HG03469 (cell line): ENCODE results near the gene NFAT5.
"Not testable (repeated sequence)": the region's sequence is repeated elsewhere in the genome, so short reads cannot be mapped to it uniquely, and the experiment has no call there.

Experiments used
- ATAC-seq: cut with Tn5 transposase; IDR thresholded peaks from one replicate; pipeline ENCODE4 v1.9.1; 2021; ENCODE audit warnings: mild to moderate bottlenecking, moderate library complexity, moderate number of reproducible peaks; ENCODE audit not compliant: unreplicated experiment

The NFAT5 gene

GRCh38 chr16:69554495-69554894 is 11.3 kb upstream of the NFAT5 start:
- ATAC-seq = no peak

DNA sequence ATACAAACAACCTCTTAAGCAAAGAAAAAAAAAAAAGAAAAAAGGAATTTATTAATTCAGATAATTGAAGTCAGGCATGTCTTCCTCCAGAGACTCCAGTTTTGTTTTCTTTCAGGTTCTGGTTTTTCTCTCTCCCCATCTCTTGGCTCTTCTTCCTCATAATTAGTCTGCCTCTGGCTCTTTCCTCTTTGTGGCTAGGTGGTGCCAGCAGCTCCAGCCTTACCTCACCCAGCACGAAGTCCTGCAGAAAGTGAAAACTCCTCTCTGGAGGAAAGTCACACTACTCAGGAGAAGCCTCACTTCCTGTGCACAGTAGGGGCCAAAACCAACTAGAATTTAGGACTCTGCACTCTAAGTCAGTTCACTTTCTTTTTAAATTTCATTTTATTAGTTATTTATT is 10.3 kb upstream of the NFAT5 start:
- ATAC-seq = no peak

DNA sequence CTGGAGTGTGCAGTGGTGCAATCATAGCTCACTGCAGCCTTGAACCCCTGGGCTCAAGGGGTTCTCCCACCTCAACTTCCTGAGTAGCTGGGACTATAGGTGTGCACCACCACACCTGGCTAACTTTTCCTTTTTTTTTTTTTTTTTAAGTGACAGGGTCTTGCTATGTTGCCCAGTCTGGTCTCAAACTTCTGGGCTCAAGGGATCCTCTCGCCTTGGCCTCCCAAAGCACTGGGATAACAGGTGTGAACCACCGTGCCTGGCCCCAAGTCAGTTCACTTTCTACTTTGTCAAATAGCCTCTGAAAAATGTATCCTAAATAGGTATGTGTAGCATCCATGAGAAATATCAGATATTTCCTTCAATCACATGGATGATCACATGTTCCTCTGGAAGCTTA is 9.9 kb upstream of the NFAT5 start:
- no peak for ATAC-seq

- ATAC-seq = no peak
These were observed 6.6 kb upstream of the NFAT5 start for GRCh38 chr16:69559164-69559563.

DNA sequence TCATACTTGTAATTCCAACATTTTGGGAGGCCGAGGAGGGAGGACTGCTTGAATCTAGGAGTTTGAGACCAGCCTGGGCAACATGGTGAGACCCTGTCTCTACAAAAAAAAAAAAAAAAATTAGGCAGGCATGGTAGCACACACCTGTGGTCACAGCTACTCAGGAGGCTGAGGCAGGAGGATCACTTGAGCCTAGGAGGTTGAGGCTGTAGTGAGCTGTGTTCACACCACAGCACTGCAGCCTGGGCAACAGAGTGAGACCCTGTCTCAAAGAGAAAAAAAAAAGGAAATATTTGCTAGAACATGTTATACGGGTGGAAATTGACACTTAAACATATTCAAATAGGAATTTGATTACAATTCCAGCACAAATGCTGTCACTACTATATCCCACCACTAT is 4.4 kb upstream of the NFAT5 start:
- not testable (repeated sequence) for ATAC-seq

GRCh38 chr16:69561901-69562300 is 3.9 kb upstream of the NFAT5 start:
- no peak for ATAC-seq

DNA sequence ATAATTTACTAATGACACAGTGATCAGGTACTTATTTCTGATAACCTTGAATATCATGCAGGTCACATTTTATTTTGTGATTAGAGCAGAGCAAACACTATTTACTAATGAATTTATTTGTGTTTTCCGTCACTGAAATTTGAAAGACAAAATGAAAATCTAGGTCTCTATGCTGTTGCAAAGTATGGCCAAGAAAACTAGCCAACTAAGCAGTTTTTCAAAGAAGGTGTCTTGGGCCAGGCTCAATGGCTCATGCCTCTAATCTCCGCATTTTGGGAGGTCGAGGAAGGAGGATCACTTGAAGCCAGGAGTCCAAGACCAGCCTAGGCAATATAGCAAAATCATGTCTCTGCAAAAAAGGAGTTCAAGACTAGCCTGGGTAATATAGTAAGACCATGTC is 3.0 kb upstream of the NFAT5 start:
- ATAC-seq = no peak

DNA sequence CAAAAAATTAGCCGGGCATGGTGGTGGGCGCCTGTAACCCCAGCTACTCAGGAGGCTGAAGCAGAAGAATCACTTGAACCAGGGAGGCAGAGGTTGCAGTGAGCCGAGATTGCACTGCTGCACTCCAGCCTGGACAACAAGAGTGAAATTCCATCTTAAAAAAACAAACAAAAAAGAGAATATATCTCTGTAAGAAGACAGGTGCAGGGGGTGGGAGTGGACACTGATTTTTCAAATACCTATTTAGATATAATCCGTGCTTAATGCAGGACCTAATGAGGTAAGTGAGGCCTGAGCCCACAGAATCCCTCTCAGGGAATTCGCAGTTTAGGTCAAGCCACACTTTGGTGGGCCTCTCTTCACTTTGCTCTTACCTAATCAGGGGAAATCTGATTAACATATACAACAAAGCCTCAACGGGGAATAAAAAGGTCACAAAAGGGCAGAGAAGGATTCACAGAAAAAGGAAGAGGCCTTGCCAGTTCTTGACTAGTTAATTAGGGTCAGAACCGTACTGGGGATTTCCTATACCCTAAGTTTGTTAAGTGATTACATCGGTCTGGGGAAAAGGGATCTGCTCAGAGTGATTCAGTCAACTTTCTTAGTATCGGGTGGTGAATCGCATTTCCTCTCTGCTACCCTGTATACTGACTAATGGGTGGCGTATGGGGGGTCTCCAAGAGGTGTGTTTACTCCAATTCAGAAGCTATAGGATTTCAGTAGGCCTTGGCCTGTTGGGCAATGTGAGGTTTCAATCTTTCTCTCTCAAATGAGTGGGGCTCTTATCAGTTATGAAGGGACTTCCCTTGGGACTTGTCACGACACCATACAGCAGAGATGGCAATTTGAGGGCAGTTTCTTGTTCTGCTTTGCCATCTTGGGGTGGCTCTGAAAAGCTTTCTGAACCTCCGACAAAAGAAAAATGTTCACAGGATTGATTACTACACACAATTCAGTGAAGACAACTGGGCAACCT is 1.9 kb upstream of the NFAT5 start:
- ATAC-seq = peak; percentile 31

DNA sequence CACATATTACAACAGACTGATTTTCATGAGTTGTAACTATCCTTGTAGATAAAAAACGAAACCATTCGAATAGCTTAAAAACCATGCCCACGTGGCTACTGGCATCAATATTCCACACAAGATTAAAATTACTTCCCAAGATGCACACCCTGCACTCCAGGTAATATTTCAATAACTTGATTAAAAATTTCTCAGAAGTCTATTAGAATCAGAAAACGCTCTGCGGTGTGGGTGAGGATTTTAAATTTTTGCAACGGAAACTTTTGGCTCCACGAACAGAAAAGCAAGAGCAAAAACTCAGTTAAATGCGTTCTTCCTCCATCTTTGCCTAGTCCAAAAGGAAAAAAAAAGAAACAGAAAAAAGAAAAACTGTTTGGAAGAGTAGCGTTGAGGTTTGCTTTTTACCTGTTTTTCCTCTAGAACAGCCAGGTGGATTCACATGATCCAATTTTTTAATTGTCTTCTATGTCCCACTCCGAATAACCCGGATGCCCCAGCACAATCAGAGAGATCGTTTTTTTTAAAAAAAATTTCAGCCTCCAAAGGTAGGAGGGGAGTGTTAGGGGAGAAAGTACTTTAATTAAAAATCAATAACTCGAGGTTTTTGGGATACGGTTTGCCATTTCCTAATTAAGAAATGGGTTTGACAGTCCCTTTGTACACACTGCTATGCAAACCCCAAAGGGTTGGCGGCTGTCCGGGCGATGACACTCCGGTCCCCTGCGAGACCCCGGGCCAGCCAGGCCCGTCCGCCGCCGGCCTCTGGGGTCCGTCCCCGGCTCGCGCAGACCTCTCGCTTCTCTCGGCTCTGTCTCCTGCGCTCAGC is 708 bp upstream of the NFAT5 start:
- no peak for ATAC-seq

GRCh38 chr16:69566240-69566980 is 644 bp downstream of the NFAT5 start:
- no peak for ATAC-seq

- no peak for ATAC-seq
These were observed 1.4 kb downstream of the NFAT5 start for GRCh38 chr16:69566981-69567680.

DNA sequence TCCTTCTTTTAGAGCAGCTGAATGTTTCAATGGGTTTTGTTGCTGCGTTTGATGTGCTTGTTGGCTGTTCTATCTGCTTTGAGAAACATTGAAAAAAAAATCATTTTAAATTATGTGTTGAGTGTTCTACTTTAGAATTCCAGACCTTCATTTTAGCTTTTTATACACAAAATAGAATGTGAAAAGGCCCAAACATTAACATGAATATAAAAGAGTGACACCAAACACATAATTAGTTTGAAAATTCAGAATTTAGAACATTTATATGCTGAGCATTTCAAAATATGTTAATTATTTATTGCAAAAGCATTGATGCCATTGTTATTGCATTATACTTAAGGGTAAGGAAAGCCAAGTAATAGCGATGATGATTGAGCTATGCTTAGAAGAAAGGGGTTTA is 2.9 kb downstream of the NFAT5 start:
- ATAC-seq = no peak

- not testable (repeated sequence) for ATAC-seq
These were observed 13.0 kb downstream of the NFAT5 start for GRCh38 chr16:69578771-69579170.

DNA sequence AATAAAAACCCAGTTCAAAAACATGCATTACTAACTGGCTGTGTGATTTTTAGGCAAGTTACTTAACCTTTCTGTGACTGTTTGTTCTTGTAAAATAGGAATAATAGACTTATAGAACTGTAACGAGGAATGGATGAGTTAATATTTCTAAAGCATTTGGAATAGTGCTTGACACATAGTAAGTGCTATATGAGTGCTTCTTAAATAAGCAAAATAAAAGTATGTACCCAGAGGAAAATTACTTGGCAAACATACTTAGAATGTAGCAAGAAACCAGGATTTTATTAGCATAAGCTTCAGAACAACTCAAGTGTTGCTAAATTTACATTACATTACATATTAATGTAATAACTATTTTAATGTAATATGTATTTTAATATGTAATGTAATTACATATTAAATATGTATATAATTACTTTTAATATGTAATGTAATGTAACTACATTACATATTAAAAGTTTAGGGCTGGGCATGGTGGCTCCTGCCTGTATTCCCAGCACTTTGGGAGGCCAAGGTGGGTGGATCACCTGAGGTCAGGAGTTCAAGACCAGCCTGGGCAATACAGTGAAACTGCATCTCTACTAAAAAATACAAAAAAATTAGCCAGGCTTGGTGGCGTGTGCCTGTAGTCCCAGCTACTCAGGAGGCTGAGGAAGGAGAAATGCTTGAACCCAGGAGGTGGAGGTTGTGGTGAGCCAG is 14.2 kb downstream of the NFAT5 start:
- no peak for ATAC-seq

DNA sequence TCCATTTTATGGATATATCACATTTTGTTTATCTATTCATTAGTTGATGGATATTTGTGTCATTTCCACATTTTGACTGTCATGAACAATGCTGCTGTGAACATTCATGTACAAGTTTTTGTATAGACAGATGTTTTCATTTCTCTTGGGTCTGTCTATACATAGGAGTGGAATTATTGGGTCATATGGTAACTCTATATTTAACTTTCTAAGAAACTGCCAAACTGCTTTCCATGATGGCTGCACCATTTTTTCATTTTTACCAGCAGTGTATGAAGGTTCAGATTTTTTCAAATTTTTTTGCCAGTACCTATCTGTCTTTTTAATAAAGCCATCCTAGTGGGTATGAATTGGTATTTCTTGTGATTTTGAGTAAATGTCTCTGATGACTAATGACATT is 15.5 kb downstream of the NFAT5 start:
- ATAC-seq = no peak

- not testable (repeated sequence) for ATAC-seq
These were observed 18.7 kb downstream of the NFAT5 start for GRCh38 chr16:69584493-69584892.

DNA sequence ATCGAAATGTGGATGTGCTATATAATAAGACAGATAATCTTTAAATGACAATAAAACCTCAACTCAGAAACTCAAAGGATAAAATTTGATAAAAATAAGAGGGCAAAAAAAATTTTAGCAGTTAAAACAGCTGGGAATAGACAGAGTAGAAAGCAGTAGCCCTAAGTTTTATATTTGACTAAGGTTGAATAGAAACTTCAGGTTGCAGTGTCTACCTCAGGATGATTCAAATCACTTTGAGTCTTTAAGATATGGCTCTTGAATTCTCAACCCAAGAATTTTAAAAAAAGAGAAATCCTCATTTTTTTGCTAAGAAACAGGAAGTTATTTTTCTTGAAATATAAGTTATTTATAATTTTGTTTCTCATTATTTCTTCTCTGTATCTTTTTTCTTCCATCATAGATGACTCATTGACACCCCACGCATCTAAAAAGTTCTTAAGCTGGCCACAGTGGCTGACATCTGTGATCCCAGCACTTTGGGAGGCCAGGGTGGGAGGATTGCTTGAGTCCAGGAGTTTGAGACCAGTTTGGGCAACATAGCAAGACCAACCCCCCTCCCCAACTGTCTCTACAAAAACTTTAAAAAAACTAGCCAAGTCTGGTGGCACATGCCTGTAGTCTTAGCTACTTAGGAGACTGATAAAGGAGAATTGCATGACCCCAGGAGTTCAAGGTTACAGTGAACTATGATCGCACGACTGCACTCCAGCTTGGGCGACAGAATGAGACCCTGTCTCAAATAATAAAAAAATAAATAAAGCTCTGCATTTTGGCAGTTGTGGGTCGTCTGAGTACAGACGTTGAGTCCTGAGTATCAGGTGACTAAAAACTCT is 23.9 kb downstream of the NFAT5 start:
- no peak for ATAC-seq

- ATAC-seq = no peak
These were observed 24.8 kb downstream of the NFAT5 start for GRCh38 chr16:69590590-69590989.

DNA sequence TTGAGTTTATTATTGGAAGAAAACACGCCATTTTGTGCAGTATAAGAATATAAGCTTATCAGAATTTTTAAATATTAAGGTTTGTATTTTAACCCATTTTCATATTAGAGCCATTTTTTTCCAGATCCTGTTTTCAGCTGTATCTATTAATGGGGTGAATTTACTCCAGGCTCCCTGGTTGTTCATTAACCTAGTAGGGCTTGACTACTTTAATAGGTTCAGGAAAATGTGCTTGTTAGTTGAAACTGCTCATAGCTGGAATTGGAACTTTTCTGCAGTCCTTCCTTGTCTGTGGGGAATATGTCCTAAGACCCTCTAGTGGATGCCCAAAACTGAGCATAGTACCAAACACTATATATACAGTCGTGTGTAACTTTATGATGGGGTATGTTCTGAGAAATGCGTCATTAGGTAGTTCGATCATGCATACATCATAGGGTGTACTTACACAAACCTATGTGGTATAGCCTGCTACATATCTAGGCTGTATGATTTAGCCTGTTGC is 28.0 kb downstream of the NFAT5 start:
- no peak for ATAC-seq
